ENCODE data around the gene RPL7L1. TPM values are rescaled to one million over a fixed set of nuclear protein-coding genes. Genes with fewer than 3 reads are reported as not detected.

The RPL7L1 gene
- total RNA-seq, 1 experiment from 2014 or later, result 103 TPM

DNA sequence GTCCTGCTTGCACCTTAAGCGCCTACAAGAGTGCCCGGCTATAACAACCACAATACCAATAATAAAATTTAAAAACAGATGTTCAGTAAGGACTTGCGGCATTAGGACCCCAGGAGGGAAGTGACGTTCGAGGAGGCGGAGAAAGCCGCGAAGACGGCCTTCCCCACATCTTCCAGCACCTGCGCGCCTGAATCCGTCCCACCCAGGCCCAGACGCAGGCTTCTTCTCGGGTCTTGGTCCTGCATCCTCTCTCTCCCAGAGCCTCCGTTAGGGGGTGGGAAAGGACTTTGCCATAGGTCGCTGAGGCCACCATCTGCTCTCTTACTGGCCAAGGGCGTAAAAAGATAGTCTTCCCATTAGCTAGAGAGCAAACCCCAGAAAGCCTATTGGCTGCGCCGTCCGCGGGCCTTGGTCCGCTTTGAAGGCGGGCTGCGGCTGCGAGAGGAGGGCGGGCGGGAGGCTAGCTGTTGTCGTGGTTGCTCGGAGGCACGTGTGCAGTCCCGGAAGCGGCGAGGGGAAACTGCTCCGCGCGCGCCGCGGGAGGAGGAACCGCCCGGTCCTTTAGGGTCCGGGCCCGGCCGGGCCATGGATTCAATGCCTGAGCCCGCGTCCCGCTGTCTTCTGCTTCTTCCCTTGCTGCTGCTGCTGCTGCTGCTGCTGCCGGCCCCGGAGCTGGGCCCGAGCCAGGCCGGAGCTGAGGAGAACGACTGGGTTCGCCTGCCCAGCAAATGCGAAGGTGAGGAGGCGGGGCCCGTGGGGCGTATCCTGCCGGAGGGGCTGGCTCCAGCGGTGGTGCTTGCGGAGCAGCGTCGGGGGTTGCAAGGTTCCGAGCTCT lies 49.8 kb downstream of the RPL7L1 start, which contains the start of gene CNPY3:
Gene CNPY3 (plus strand): TSS at position 495 of the 835 bp plus-strand sequence. CDS start 91 bp downstream, at position 586.
- TF ChIP-seq, protein P1, sequence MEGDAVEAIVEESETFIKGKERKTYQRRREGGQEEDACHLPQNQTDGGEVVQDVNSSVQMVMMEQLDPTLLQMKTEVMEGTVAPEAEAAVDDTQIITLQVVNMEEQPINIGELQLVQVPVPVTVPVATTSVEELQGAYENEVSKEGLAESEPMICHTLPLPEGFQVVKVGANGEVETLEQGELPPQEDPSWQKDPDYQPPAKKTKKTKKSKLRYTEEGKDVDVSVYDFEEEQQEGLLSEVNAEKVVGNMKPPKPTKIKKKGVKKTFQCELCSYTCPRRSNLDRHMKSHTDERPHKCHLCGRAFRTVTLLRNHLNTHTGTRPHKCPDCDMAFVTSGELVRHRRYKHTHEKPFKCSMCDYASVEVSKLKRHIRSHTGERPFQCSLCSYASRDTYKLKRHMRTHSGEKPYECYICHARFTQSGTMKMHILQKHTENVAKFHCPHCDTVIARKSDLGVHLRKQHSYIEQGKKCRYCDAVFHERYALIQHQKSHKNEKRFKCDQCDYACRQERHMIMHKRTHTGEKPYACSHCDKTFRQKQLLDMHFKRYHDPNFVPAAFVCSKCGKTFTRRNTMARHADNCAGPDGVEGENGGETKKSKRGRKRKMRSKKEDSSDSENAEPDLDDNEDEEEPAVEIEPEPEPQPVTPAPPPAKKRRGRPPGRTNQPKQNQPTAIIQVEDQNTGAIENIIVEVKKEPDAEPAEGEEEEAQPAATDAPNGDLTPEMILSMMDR (IDR thresholded peaks at IDR 0.05; ENCODE audit: insufficient read depth in 1 of 2, low read depth in 1 of 2, low read length in 1 of 2, severe bottlenecking in 1 of 2, unreplicated experiment in 1 of 2), result no peak
- BruUV-seq (replicated peaks), result TSS peak; percentile 58
- no peaks in the 10 kb centered on the region for H3K27me3 Mint-ChIP-seq (ENCODE audit: insufficient read depth, unreplicated experiment)
- peak within 1 kb of the TSS; percentile 76 for H3K27ac Mint-ChIP-seq (ENCODE audit: unreplicated experiment)
- POLR2A ChIA-PET, result interaction anchor here (0.5 to 2.1 kb wide), 24 partner anchors 8 to 1930 kb away, joined by 3 to 16 read pairs (median 6); partner anchors contain the start of genes CUL7, GNMT, KLC4 and KLHDC3
- H3K36me3 ChIP-seq (ENCODE audit: control insufficient read depth, insufficient read depth, low read length), result no peaks in the 10 kb centered on the region
- CTCF ChIA-PET, result interaction anchor here (0.6 to 1.4 kb wide), 16 partner anchors 10 to 1356 kb away, joined by 3 to 14 read pairs (median 3); partner anchors contain the start of gene PPP2R5D
- no peaks in the 10 kb centered on the region for H3K27me3 ChIP-seq (replicated peaks; ENCODE audit: control insufficient read depth, insufficient read depth, low read length)
- no peaks in the 10 kb centered on the region for H3K9me3 ChIP-seq
- intact Hi-C loops (cut with micrococcal nuclease; ENCODE audit: unreplicated experiment), result loop anchor here (1.0 kb wide), 3 partner anchors 28 to 50 kb away; partner anchors contain the start of genes GNMT and PEX6
- peaks cover 8% of the 10 kb centered on the region for H3K4me1 ChIP-seq
- peak within 1 kb of the TSS; percentile 100 for H3K4me3 Mint-ChIP-seq (ENCODE audit: unreplicated experiment)
- peaks cover 13% of the 10 kb centered on the region for H3K4me1 Mint-ChIP-seq (ENCODE audit: low read depth, unreplicated experiment)
- peak within 1 kb of the TSS; percentile 56 for H3K4me3 ChIP-seq (ENCODE audit: low read depth, low read length)
- peak; percentile 95 to 96 for DNase-seq
- no peaks in the 10 kb centered on the region for H3K9me3 Mint-ChIP-seq (ENCODE audit: unreplicated experiment)
- peaks cover 38% of the 10 kb centered on the region for H3K36me3 Mint-ChIP-seq (ENCODE audit: insufficient read depth, unreplicated experiment)

DNA sequence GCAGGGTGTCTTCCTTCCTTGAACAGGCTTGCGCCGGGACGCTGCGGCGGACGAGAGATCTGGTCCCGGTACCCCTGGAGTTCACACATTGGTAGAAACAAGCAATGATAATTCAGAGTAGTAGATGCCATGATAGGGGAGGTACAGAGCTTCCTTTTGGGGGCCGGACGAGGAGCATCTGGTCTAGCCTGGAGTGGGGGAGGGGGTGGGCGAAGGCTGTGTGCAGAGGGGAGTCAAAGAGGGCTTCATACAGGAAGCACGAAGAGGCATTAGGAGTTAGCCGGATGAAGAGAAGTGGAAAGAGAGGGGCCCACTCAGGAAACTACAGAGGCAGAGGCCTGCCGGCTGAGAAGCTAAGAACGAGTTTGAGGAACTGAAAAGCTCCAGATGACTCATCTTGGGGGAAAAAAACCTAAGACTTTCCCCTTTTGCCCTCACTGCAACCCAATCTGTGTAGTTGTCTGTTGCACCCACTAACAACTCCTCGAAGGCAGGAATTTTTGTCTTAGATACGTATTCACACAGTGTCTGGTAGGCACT lies 50.5 kb downstream of the RPL7L1 start:
- peak overlapping the region; percentile 100 for H3K4me3 Mint-ChIP-seq (ENCODE audit: unreplicated experiment)
- BruUV-seq (replicated peaks), result no TSS peak

More for the DNA sequence above, 50.5 kb downstream of the RPL7L1 start:
- H3K27me3 Mint-ChIP-seq (ENCODE audit: insufficient read depth, unreplicated experiment), result no peaks in the 10 kb centered on the region
- H3K4me1 ChIP-seq, result peaks cover 8% of the 10 kb centered on the region
- ChIA-PET CTCF (interaction anchor here (0.6 to 1.4 kb wide), 9 partner anchors 15 to 840 kb away, joined by 3 to 6 read pairs (median 3); partner anchors contain the start of gene PPP2R5D), POLR2A (interaction anchor here (0.5 to 2.1 kb wide), 18 partner anchors 8 to 1931 kb away, joined by 3 to 16 read pairs (median 6); partner anchors contain the start of genes CUL7, GNMT, KLC4 and KLHDC3)
- peak overlapping the region; percentile 76 for H3K27ac Mint-ChIP-seq (ENCODE audit: unreplicated experiment)
- no peaks in the 10 kb centered on the region for H3K9me3 ChIP-seq
- H3K36me3 Mint-ChIP-seq (ENCODE audit: insufficient read depth, unreplicated experiment), result peaks cover 42% of the 10 kb centered on the region
- peak in 1 of 2 experiments; percentile 47 for DNase-seq
- peak overlapping the region; percentile 56 for H3K4me3 ChIP-seq (ENCODE audit: low read depth, low read length)
- intact Hi-C loops (cut with micrococcal nuclease; ENCODE audit: unreplicated experiment), result loop anchor here (1.0 kb wide), 4 partner anchors 29 to 54 kb away; partner anchors contain the start of genes GNMT, PEX6 and PPP2R5D
- TF ChIP-seq, protein P1 (IDR thresholded peaks at IDR 0.05; ENCODE audit: insufficient read depth in 1 of 2, low read depth in 1 of 2, low read length in 1 of 2, severe bottlenecking in 1 of 2, unreplicated experiment in 1 of 2), result no peak
- no peaks in the 10 kb centered on the region for H3K9me3 Mint-ChIP-seq (ENCODE audit: unreplicated experiment)
- no peaks in the 10 kb centered on the region for H3K36me3 ChIP-seq (ENCODE audit: control insufficient read depth, insufficient read depth, low read length)
- H3K4me1 Mint-ChIP-seq (ENCODE audit: low read depth, unreplicated experiment), result peaks cover 13% of the 10 kb centered on the region
- no peaks in the 10 kb centered on the region for H3K27me3 ChIP-seq (replicated peaks; ENCODE audit: control insufficient read depth, insufficient read depth, low read length)
